Spleen (tissue), 11 donors: ENCODE results near the gene CYP4Z1. TPM values are rescaled to one million over a fixed set of nuclear protein-coding genes. Genes with fewer than 3 reads are reported as not detected.
"Not testable (repeated sequence)": the region's sequence is repeated elsewhere in the genome, so short reads cannot be mapped to it uniquely, and the experiment has no call there.

Source experiments
- DNase-seq: peaks from one replicate; pipeline ENCODE4 v3.0.0-alpha.2; 2020
- H3K27ac ChIP-seq, 8 donors: fragments of 200-600 bp; sonication (generic) in 7 of 8; 1 replicate in 4 of 8; 2 replicates in 4 of 8; pipeline versions ENCODE4 v1.5.0 to v1.8.0; 2016 to 2021; ENCODE audit warnings: inconsistent platforms in 4 of 8, mild to moderate bottlenecking in 4 of 8, moderate library complexity in 1 of 8
- H3K27me3 ChIP-seq, 7 donors: fragments of 200-600 bp; sonication (generic) in 6 of 7; replicated peaks in 1 of 7; 1 replicate in 4 of 7; 2 replicates in 3 of 7; pipeline versions ENCODE4 v1.5.0 to v1.8.0; 2016 to 2021; ENCODE audit warnings: inconsistent platforms in 3 of 7, mild to moderate bottlenecking in 1 of 7
- H3K36me3 ChIP-seq, 6 donors: fragments of 200-600 bp; sonication (generic) in 5 of 6; 1 replicate in 4 of 6; 2 replicates in 2 of 6; pipeline versions ENCODE4 v1.5.0 to v1.8.0; 2016 to 2021; ENCODE audit warnings: inconsistent platforms in 2 of 6
- H3K4me1 ChIP-seq, 6 donors: fragments of 200-600 bp; sonication (generic) in 5 of 6; 1 replicate in 3 of 6; 2 replicates in 3 of 6; pipeline versions ENCODE4 v1.5.0 to v1.8.0; 2016 to 2021; ENCODE audit warnings: inconsistent platforms in 3 of 6
- H3K4me3 ChIP-seq, 8 donors: fragments of 200-600 bp; sonication (generic) in 7 of 8; 1 replicate in 4 of 8; 2 replicates in 4 of 8; pipeline versions ENCODE4 v1.5.0 to v1.8.0; 2016 to 2021; ENCODE audit warnings: inconsistent platforms in 4 of 8, mild to moderate bottlenecking in 4 of 8, moderate library complexity in 2 of 8
- H3K9me3 ChIP-seq, 8 donors: fragments of 200-600 bp; sonication (generic) in 7 of 8; 1 replicate in 4 of 8; 2 replicates in 4 of 8; pipeline versions ENCODE4 v1.5.0 to v1.8.0; 2016 to 2021; ENCODE audit warnings: inconsistent platforms in 4 of 8
- CTCF ChIP-seq, 11 experiments: fragments of 200-600 bp in 7 of 11; fragments of 450-650 bp in 4 of 11; sonication (generic) in 4 of 11; IDR thresholded peaks in 8 of 11; conservative IDR thresholded peaks in 3 of 11; 1 replicate in 7 of 11; 2 replicates in 4 of 11; pipeline versions ENCODE4 v1.4.0 to v1.8.0; 2016 to 2021; ENCODE audit warnings: antibody characterized with exemption in 11 of 11, inconsistent platforms in 4 of 11, mild to moderate bottlenecking in 1 of 11
- POLR2A ChIP-seq, 3 donors: fragments of 450-650 bp; IDR thresholded peaks; one replicate each; pipeline ENCODE4 v1.5.1; 2017; ENCODE audit warnings: antibody characterized with exemption in 3 of 3, mild to moderate bottlenecking in 1 of 3
- POLR2AphosphoS5 ChIP-seq, 3 donors: sonication (generic); formaldehyde crosslinking; IDR thresholded peaks; one replicate each; pipeline ENCODE4 v1.5.1; 2017; ENCODE audit warnings: antibody characterized with exemption in 3 of 3
- WGBS, 5 donors: extraction: QIAGEN DNeasy Blood & Tissue Kit in 3 of 5; methylation state at CpG; one replicate each; pipeline versions ENCODE4 v1.1.5 to v1.1.7; 2013 to 2018; 5-methylcytosine and 5-hydroxymethylcytosine counted together
- intact Hi-C: fragments of 100-400 bp; cut with DNase I; formaldehyde crosslinking; loops from one replicate; pipeline ENCODE4 v1.15.0; 2023; ENCODE audit warnings: low total_unique reads
- polyA plus RNA-seq, 3 donors: library from polyadenylated mRNA; stranded (reverse); fragments of 200-250 nt; gene quantifications; one replicate each; pipeline ENCODE4 v1.2.1, GENCODE V29; 2013
- total RNA-seq, 7 donors: library from RNA; depleted of rRNA in 3 of 7; stranded (reverse); fragments of >200 nt in 3 of 7; fragmentation: NEBNext Ultra II Directional in 4 of 7; extraction: Animal tissue kit (Norgen Biotek cat#: 25700) in 4 of 7; gene quantifications; one replicate each; pipeline versions ENCODE4 v1.1.0 to v1.2.1, GENCODE V29; 2016 to 2021
- donor health status: healthy with polysubstance abuse.
- donor health status: DM: no; HTN: no; CAD: no; lungs with moderate emphysema.
- donor health status: DM: no; HTN: no; CAD: no.
- donor health status: Bipolar disorder and iron deficiency.
- donor health status: healthy.
- donor health status: DM: no; HTN: no; CAD: no.
- donor health status: DM: yes; HTN: yes; CAD: no.

CYP4Z1 gene
- total and polyA plus RNA-seq, 10 donors, result 0.03 to 0.24 TPM; not detected in 8

DNA sequence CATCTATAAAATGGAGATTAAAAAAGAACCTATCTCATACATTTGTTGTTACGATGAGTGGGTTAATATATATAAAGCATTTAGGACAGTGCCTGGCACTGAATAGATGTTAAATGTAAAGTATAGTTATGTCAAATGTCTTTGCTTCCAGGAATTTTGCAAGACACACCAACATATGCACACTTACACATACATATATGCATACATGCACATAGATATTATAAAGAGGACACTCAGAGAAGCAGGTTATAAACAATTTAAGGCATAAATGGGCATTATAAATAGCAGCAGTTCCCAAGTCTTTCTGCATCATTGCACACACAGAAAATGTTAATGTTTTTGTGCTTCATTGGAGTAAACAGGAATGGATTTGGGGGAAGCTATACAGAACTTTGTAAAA, 30.3 kb upstream of the CYP4Z1 start:
- no peaks in the 10 kb centered on the region for H3K36me3 ChIP-seq
- no peaks in the 10 kb centered on the region for H3K9me3 ChIP-seq
- no peak overlapping the region for H3K4me3 ChIP-seq
- H3K4me1 ChIP-seq, result no peaks in the 10 kb centered on the region
- no peak for DNase-seq
- TF ChIP-seq POLR2A (IDR thresholded peaks at IDR 0.05) (no peak), POLR2AphosphoS5 (IDR thresholded peaks at IDR 0.05) (no peak), CTCF (IDR thresholded peaks at IDR 0.05 in 8 of 11, conservative IDR thresholded peaks at IDR 0.05 in 3 of 11) (no peak)
- intact Hi-C loops, result no loop called here
- 70 to 95% (median 94%) methylated on average over 1 of the region's 1 CpG for WGBS, 5 donors
- H3K27ac ChIP-seq, result no peak overlapping the region
- peaks cover 0 to 19% (median 0%) of the 10 kb centered on the region in 7 donors for H3K27me3 ChIP-seq

GRCh38 chr1:47059376-47059775, 7.7 kb upstream of the CYP4Z1 start:
- Histone ChIP-seq H3K27ac (no peak overlapping the region), H3K4me3 (no peak overlapping the region), H3K36me3 (no peaks in the 10 kb centered on the region), H3K9me3 (peaks cover 0 to 21% (median 14%) of the 10 kb centered on the region in 8 donors), H3K4me1 (no peaks in the 10 kb centered on the region), H3K27me3 (peaks cover 0 to 28% (median 4%) of the 10 kb centered on the region in 7 donors)
- intact Hi-C loops, result no loop called here
- no peak for DNase-seq
- WGBS, 5 donors, result 68 to 85% (median 79%) methylated on average over 1 of the region's 1 CpG
- TF ChIP-seq CTCF (IDR thresholded peaks at IDR 0.05 in 8 of 11, conservative IDR thresholded peaks at IDR 0.05 in 3 of 11) (no peak), POLR2AphosphoS5 (IDR thresholded peaks at IDR 0.05) (no peak), POLR2A (IDR thresholded peaks at IDR 0.05) (no peak)

DNA sequence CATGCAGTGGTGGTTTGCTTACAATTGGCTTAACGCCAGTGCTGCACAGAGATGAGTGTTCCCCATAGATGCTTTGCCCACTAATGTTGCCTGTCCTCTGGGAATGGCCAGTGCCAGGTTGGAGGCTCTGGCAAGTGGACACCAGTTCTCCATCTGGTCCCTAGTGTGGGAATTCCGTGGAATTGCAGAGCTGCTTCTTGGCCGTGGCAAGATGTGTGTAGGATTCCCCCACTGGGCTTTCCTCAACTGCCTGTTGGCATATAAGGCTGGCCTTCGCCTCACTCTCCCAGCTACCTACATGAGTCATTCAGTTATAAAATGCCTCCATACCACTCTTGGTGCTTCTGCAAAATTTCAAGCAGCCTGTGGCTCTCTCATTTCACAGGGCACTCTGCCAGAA, 2.0 kb downstream of the CYP4Z1 start:
- peak; percentile 61 for DNase-seq
- H3K4me1 ChIP-seq, H3K27ac ChIP-seq, H3K36me3 ChIP-seq, intact Hi-C loops, H3K9me3 ChIP-seq, H3K4me3 ChIP-seq: not testable (repeated sequence)
- H3K27me3 ChIP-seq, result peaks cover 0 to 14% (median 0%) of the 10 kb centered on the region in 7 donors
- 63 to 87% (median 76%) methylated on average over 3 to 4 of the region's 4 CpGs for WGBS, 5 donors

DNA sequence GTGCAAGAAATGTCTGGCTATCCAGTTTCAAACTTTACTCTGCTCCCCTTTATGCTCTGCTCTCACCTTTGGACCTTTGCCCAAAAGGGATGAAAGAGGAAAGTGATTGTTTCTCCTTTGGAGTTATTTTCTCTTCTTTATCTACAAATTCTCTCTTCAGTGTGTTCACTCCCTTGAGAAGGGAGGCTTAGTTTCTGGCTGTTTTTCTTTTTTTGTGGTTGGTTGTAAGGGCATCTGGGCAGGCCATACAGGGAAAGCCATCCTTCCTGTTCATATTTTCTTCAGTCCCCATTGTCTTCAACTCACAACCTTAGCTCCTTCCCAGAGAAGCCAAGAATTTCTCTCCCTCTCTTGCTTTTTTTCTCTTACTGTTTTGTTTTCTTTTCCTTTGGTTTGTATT, 2.5 kb downstream of the CYP4Z1 start:
- H3K36me3 ChIP-seq, H3K4me1 ChIP-seq, H3K27ac ChIP-seq, DNase-seq, H3K27me3 ChIP-seq, intact Hi-C loops, H3K4me3 ChIP-seq, H3K9me3 ChIP-seq: not testable (repeated sequence)

GRCh38 chr1:47089356-47089755, 22.3 kb downstream of the CYP4Z1 start:
- H3K36me3 ChIP-seq, intact Hi-C loops, H3K27me3 ChIP-seq, DNase-seq, H3K4me3 ChIP-seq, H3K9me3 ChIP-seq, H3K4me1 ChIP-seq, H3K27ac ChIP-seq: not testable (repeated sequence)
- WGBS, 5 donors, result 6 to 8% (median 7%) methylated on average over 3 of the region's 3 CpGs
- TF ChIP-seq CTCF (IDR thresholded peaks at IDR 0.05 in 8 of 11, conservative IDR thresholded peaks at IDR 0.05 in 3 of 11), result peak in 9 of 11 experiments; percentile 30 to 72 (median 55)

GRCh38 chr1:47091476-47091875, 24.4 kb downstream of the CYP4Z1 start:
- H3K4me3 ChIP-seq, result not testable (repeated sequence)
- 27 to 48% (median 37%) methylated on average over 3 of the region's 3 CpGs; no CpG with 5 or more reads in 1 of the 5 donors for WGBS, 5 donors

More at GRCh38 chr1:47091476-47091875, 24.4 kb downstream of the CYP4Z1 start:
- H3K9me3 ChIP-seq, H3K27me3 ChIP-seq, intact Hi-C loops, H3K27ac ChIP-seq, H3K4me1 ChIP-seq, DNase-seq, H3K36me3 ChIP-seq: not testable (repeated sequence)
